HEK293 (cell line): Measurements from ENCODE around the gene JAGN1.

Source experiments
- KLF10 ChIP-seq: fragments of 450-650 bp; IDR thresholded peaks from 2 replicates; pipeline ENCODE4 v1.5.1; 2018; ENCODE audit warnings: missing biosample characterization, mild to moderate bottlenecking, missing genetic modification characterization
- REPIN1 ChIP-seq: fragments of 450-650 bp; formaldehyde crosslinking; IDR thresholded peaks from 2 replicates; pipeline ENCODE4 v1.5.1; 2017; ENCODE audit warnings: missing biosample characterization, missing genetic modification characterization, low read depth
- SP3 ChIP-seq: fragments of 450-650 bp; formaldehyde crosslinking; IDR thresholded peaks from 2 replicates; pipeline ENCODE4 v1.5.1; 2016; ENCODE audit warnings: missing biosample characterization, missing genetic modification characterization
- SP7 ChIP-seq: fragments of 450-650 bp; formaldehyde crosslinking; IDR thresholded peaks from 2 replicates; pipeline ENCODE4 v1.5.1; 2016; ENCODE audit warnings: missing biosample characterization, missing genetic modification characterization
- ZNF138 ChIP-seq: fragments of 450-650 bp; formaldehyde crosslinking; IDR thresholded peaks from 2 replicates; pipeline ENCODE4 v1.5.1; 2016; ENCODE audit warnings: missing biosample characterization, missing genetic modification characterization, borderline replicate concordance
- ZNF214 ChIP-seq: fragments of 450-650 bp; formaldehyde crosslinking; IDR thresholded peaks from 2 replicates; pipeline ENCODE4 v1.5.1; 2017; ENCODE audit warnings: missing biosample characterization, mild to moderate bottlenecking, missing genetic modification characterization, borderline replicate concordance
- ZNF311 ChIP-seq: fragments of 450-650 bp; formaldehyde crosslinking; IDR thresholded peaks from 2 replicates; pipeline ENCODE4 v1.5.1; 2017; ENCODE audit warnings: missing biosample characterization, missing genetic modification characterization, borderline replicate concordance
- ZNF341 ChIP-seq: fragments of 450-650 bp; formaldehyde crosslinking; IDR thresholded peaks from 2 replicates; pipeline ENCODE4; 2016; ENCODE audit warnings: low read depth, missing biosample characterization, missing genetic modification characterization
- ZNF555 ChIP-seq: fragments of 450-650 bp; formaldehyde crosslinking; conservative IDR thresholded peaks from 2 replicates; pipeline ENCODE4 v1.5.1; 2017; ENCODE audit warnings: missing biosample characterization, mild to moderate bottlenecking, missing genetic modification characterization, inconsistent platforms
- ZNF561 ChIP-seq: fragments of 450-650 bp; IDR thresholded peaks from 2 replicates; pipeline ENCODE4 v1.5.1; 2018; ENCODE audit warnings: missing biosample characterization, missing genetic modification characterization, borderline replicate concordance
- ZNF596 ChIP-seq: fragments of 450-650 bp; IDR thresholded peaks from 2 replicates; pipeline ENCODE4 v1.5.0; 2018; ENCODE audit warnings: missing biosample characterization, mild to moderate bottlenecking, missing genetic modification characterization, moderate library complexity
- ZNF600 ChIP-seq: fragments of 450-650 bp; formaldehyde crosslinking; IDR thresholded peaks from 2 replicates; pipeline ENCODE4 v1.5.1; 2016; ENCODE audit warnings: missing biosample characterization, missing genetic modification characterization
- ZNF610 ChIP-seq: fragments of 450-650 bp; formaldehyde crosslinking; IDR thresholded peaks from 2 replicates; pipeline ENCODE4 v1.5.1; 2016; ENCODE audit warnings: missing biosample characterization, missing genetic modification characterization, borderline replicate concordance
- ZNF626 ChIP-seq: fragments of 450-650 bp; sonication (Bioruptor Pico); formaldehyde crosslinking; IDR thresholded peaks from 2 replicates; pipeline ENCODE4 v1.5.1; 2018; ENCODE audit warnings: missing biosample characterization, missing genetic modification characterization, inconsistent platforms
- ZNF670 ChIP-seq: fragments of 450-650 bp; formaldehyde crosslinking; IDR thresholded peaks from 2 replicates; pipeline ENCODE4 v1.5.1; 2016; ENCODE audit warnings: missing biosample characterization, missing genetic modification characterization, low read depth
- ZNF776 ChIP-seq: fragments of 450-650 bp; formaldehyde crosslinking; IDR thresholded peaks from 2 replicates; pipeline ENCODE4 v1.5.0; 2017; ENCODE audit warnings: missing biosample characterization, missing genetic modification characterization, borderline replicate concordance
- ZNF777 ChIP-seq: fragments of 450-650 bp; formaldehyde crosslinking; IDR thresholded peaks from 2 replicates; pipeline ENCODE4 v1.5.1; 2017; ENCODE audit warnings: missing biosample characterization, missing genetic modification characterization, borderline replicate concordance
- ZNF791 ChIP-seq: fragments of 450-650 bp; formaldehyde crosslinking; IDR thresholded peaks from 2 replicates; pipeline ENCODE4 v1.5.1; 2016; ENCODE audit warnings: missing biosample characterization, missing genetic modification characterization
- ZXDB ChIP-seq: fragments of 450-650 bp; formaldehyde crosslinking; IDR thresholded peaks from 2 replicates; pipeline ENCODE4 v1.5.1; 2016; ENCODE audit warnings: missing biosample characterization, missing genetic modification characterization
- TF ChIP-seq, protein P1 (sequence below): fragments of 450-650 bp; formaldehyde crosslinking; IDR thresholded peaks from 2 replicates; pipeline ENCODE4 v1.5.1; 2016; ENCODE audit warnings: missing biosample characterization, missing genetic modification characterization
- TF ChIP-seq, protein P2 (sequence below): fragments of 450-650 bp; formaldehyde crosslinking; IDR thresholded peaks from 2 replicates; pipeline ENCODE4 v1.5.1; 2016; ENCODE audit warnings: missing biosample characterization, missing genetic modification characterization
- TF ChIP-seq, protein P3 (sequence below): fragments of 450-650 bp; formaldehyde crosslinking; IDR thresholded peaks from 2 replicates; pipeline ENCODE4 v1.5.1; 2017; ENCODE audit warnings: missing biosample characterization, missing genetic modification characterization
- TF ChIP-seq, protein P4 (sequence below): fragments of 450-650 bp; formaldehyde crosslinking; IDR thresholded peaks from 2 replicates; pipeline ENCODE4 v1.5.1; 2016; ENCODE audit warnings: missing biosample characterization, missing genetic modification characterization
- TF ChIP-seq, protein P5 (sequence below): fragments of 450-650 bp; formaldehyde crosslinking; IDR thresholded peaks from 2 replicates; pipeline ENCODE4 v1.5.1; 2016; ENCODE audit warnings: missing biosample characterization, missing genetic modification characterization
- TF ChIP-seq, protein P6 (sequence below): fragments of 450-650 bp; formaldehyde crosslinking; IDR thresholded peaks from 2 replicates; pipeline ENCODE4 v1.5.1; 2016; ENCODE audit warnings: missing biosample characterization, missing genetic modification characterization

The JAGN1 gene

DNA sequence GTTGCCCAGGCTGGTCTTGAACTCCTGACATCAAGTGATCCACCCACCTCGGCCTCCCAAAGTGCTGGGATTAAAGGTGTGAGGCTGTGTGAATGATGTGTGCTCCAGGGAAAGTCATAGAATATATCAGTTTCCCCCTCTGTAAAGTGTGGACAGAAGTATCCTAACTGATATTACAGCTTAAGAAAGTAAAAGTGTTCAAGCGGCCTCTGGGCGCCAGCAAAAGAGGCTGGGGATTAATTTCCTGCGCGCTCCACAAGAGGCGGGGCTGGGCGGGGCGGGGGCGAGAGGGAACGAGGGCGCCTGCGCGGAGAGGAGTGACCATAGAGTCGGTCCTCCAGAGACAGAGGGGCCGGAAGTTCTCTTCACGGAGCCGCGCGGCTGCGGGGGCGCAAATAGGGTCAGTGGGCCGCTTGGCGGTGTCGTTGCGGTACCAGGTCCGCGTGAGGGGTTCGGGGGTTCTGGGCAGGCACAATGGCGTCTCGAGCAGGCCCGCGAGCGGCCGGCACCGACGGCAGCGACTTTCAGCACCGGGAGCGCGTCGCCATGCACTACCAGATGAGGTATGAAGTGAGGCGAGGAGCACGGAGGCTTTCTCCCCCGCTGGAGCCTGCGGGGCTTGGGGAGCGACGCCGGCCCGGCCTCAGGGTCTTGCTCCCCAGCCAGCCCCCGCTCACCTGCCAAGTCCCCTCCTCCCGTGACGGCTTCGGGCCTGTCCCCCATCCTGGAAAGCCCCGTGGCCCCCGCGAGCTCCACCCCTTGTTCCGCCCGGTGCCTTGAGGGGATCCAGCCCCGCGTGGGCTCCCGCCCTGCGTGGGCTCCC is at the start of gene JAGN1 (continued):
- TF ChIP-seq ZNF138 (no peak), ZNF311 (no peak), ZNF670 (tag by site-specific recombination) (no peak), ZNF610 (peak; percentile 91), ZXDB (peak; percentile 93), ZNF596 (no peak), ZNF561 (tag by site-specific recombination) (peak; percentile 51; the same call in 1 of the 2 replicates), ZNF341 (tag by site-specific recombination) (no peak), REPIN1 (tag by site-specific recombination) (no peak), ZNF626 (tag by site-specific recombination) (no peak), SP7 (tag by site-specific recombination) (peak; percentile 85), KLF10 (0 out of 2 replicates have a peak, but pooled peaks have one; percentile 24), ZNF555 (no peak), ZNF214 (tag by site-specific recombination) (no peak), ZNF777 (tag by site-specific recombination) (peak; percentile 26; the same call in 1 of the 2 replicates), SP3 (tag by site-specific recombination) (peak; percentile 81), ZNF776 (tag by site-specific recombination) (no peak), ZNF791 (tag by site-specific recombination) (no peak), ZNF600 (tag by site-specific recombination) (peak; percentile 62)
- TF ChIP-seq, protein P1, sequence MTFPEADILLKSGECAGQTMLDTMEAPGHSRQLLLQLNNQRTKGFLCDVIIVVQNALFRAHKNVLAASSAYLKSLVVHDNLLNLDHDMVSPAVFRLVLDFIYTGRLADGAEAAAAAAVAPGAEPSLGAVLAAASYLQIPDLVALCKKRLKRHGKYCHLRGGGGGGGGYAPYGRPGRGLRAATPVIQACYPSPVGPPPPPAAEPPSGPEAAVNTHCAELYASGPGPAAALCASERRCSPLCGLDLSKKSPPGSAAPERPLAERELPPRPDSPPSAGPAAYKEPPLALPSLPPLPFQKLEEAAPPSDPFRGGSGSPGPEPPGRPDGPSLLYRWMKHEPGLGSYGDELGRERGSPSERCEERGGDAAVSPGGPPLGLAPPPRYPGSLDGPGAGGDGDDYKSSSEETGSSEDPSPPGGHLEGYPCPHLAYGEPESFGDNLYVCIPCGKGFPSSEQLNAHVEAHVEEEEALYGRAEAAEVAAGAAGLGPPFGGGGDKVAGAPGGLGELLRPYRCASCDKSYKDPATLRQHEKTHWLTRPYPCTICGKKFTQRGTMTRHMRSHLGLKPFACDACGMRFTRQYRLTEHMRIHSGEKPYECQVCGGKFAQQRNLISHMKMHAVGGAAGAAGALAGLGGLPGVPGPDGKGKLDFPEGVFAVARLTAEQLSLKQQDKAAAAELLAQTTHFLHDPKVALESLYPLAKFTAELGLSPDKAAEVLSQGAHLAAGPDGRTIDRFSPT (tag by site-specific recombination), result no peak
- TF ChIP-seq, protein P2, sequence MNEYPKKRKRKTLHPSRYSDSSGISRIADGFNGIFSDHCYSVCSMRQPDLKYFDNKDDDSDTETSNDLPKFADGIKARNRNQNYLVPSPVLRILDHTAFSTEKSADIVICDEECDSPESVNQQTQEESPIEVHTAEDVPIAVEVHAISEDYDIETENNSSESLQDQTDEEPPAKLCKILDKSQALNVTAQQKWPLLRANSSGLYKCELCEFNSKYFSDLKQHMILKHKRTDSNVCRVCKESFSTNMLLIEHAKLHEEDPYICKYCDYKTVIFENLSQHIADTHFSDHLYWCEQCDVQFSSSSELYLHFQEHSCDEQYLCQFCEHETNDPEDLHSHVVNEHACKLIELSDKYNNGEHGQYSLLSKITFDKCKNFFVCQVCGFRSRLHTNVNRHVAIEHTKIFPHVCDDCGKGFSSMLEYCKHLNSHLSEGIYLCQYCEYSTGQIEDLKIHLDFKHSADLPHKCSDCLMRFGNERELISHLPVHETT (tag by site-specific recombination), result peak; percentile 89
- TF ChIP-seq, protein P3, sequence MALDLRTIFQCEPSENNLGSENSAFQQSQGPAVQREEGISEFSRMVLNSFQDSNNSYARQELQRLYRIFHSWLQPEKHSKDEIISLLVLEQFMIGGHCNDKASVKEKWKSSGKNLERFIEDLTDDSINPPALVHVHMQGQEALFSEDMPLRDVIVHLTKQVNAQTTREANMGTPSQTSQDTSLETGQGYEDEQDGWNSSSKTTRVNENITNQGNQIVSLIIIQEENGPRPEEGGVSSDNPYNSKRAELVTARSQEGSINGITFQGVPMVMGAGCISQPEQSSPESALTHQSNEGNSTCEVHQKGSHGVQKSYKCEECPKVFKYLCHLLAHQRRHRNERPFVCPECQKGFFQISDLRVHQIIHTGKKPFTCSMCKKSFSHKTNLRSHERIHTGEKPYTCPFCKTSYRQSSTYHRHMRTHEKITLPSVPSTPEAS (tag by site-specific recombination), result 0 out of 2 replicates have a peak, but pooled peaks have one; percentile 27
- TF ChIP-seq, protein P4, sequence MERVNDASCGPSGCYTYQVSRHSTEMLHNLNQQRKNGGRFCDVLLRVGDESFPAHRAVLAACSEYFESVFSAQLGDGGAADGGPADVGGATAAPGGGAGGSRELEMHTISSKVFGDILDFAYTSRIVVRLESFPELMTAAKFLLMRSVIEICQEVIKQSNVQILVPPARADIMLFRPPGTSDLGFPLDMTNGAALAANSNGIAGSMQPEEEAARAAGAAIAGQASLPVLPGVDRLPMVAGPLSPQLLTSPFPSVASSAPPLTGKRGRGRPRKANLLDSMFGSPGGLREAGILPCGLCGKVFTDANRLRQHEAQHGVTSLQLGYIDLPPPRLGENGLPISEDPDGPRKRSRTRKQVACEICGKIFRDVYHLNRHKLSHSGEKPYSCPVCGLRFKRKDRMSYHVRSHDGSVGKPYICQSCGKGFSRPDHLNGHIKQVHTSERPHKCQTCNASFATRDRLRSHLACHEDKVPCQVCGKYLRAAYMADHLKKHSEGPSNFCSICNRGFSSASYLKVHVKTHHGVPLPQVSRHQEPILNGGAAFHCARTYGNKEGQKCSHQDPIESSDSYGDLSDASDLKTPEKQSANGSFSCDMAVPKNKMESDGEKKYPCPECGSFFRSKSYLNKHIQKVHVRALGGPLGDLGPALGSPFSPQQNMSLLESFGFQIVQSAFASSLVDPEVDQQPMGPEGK (tag by site-specific recombination), result peak; percentile 97
- TF ChIP-seq, protein P5, sequence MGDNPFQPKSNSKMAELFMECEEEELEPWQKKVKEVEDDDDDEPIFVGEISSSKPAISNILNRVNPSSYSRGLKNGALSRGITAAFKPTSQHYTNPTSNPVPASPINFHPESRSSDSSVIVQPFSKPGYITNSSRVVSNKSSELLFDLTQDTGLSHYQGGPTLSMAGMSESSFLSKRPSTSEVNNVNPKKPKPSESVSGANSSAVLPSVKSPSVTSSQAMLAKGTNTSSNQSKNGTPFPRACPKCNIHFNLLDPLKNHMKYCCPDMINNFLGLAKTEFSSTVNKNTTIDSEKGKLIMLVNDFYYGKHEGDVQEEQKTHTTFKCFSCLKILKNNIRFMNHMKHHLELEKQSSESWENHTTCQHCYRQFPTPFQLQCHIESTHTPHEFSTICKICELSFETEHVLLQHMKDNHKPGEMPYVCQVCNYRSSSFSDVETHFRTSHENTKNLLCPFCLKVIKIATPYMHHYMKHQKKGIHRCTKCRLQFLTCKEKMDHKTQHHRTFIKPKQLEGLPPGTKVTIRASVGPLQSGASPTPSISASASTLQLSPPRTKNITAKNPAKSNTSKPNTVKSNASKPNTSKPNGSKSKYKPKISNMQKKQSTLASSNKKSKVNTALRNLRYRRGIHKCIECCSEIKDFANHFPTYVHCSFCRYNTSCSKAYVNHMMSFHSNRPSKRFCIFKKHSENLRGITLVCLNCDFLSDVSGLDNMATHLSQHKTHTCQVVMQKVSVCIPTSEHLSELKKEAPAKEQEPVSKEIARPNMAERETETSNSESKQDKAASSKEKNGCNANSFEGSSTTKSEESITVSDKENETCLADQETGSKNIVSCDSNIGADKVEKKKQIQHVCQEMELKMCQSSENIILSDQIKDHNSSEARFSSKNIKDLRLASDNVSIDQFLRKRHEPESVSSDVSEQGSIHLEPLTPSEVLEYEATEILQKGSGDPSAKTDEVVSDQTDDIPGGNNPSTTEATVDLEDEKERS (tag by site-specific recombination), result 0 out of 2 replicates have a peak, but pooled peaks have one; percentile 54
- TF ChIP-seq, protein P6, sequence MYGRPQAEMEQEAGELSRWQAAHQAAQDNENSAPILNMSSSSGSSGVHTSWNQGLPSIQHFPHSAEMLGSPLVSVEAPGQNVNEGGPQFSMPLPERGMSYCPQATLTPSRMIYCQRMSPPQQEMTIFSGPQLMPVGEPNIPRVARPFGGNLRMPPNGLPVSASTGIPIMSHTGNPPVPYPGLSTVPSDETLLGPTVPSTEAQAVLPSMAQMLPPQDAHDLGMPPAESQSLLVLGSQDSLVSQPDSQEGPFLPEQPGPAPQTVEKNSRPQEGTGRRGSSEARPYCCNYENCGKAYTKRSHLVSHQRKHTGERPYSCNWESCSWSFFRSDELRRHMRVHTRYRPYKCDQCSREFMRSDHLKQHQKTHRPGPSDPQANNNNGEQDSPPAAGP, result peak; percentile 89
